H1 (cell line): ENCODE results near the gene BSN. TPM values are rescaled to one million over a fixed set of nuclear protein-coding genes. Genes with fewer than 3 reads are reported as not detected.

Experiments used
- CTCF ChIA-PET: fragments of 300-600 bp; sonication (Branson Sonifier 250); formaldehyde crosslinking; loops from one replicate; lab custom pipeline; 2021; ENCODE audit not compliant: partially characterized antibody; lab: Charles Lee
- POLR2A ChIA-PET: fragments of 300-600 bp; sonication (Branson Sonifier 250); formaldehyde crosslinking; loops from one replicate; lab custom pipeline; 2021; ENCODE audit warnings: inconsistent platforms; ENCODE audit not compliant: partially characterized antibody; lab: Charles Lee
- DNase-seq, 2 experiments: peaks; one replicate each; pipeline versions ENCODE4 v3.0.0 to v3.0.0-alpha.2; 2010 to 2022; ENCODE audit warnings: low spot score in 2 of 2, low read depth in 1 of 2, mixed read lengths in 1 of 2
- FAIRE-seq: peaks from 2 replicates; lab custom pipeline; 2011; peaks lifted over from hg19 to GRCh38; lab: Jason Lieb, UNC
- H2AFZ ChIP-seq: 2 replicates; pipeline ENCODE4 v1.8.1; 2012; ENCODE audit warnings: low read length, inconsistent platforms
- H2AK5ac ChIP-seq: 2 replicates; pipeline ENCODE4 v1.6.1; 2013; ENCODE audit warnings: low read depth, low read length
- H2BK120ac ChIP-seq: replicated peaks from 2 replicates; pipeline ENCODE3; 2013; ENCODE audit warnings: low read depth, low read length, inconsistent platforms
- H2BK12ac ChIP-seq: 2 replicates; pipeline ENCODE4 v1.6.1; 2013; ENCODE audit warnings: low read depth, low read length
- H2BK15ac ChIP-seq: 2 replicates; pipeline ENCODE4 v1.6.1; 2013; ENCODE audit warnings: low read length
- H2BK20ac ChIP-seq: 2 replicates; pipeline ENCODE4 v1.6.1; 2013; ENCODE audit warnings: low read length
- H2BK5ac ChIP-seq: 2 replicates; pipeline ENCODE4 v1.6.1; 2013; ENCODE audit warnings: low read depth, low read length
- H3K14ac ChIP-seq: 2 replicates; pipeline ENCODE4 v1.6.1; 2013; ENCODE audit warnings: inconsistent platforms; ENCODE audit not compliant: insufficient read length
- H3K18ac ChIP-seq: 2 replicates; pipeline ENCODE4 v1.6.1; 2013; ENCODE audit warnings: low read length; ENCODE audit errors: extremely low read depth
- H3K23ac ChIP-seq: 2 replicates; pipeline ENCODE4 v1.6.1; 2013; ENCODE audit warnings: inconsistent platforms; ENCODE audit not compliant: insufficient read length
- H3K23me2 ChIP-seq: 2 replicates; pipeline ENCODE4 v1.6.1; 2013; ENCODE audit warnings: low read depth, low read length
- H3K27ac ChIP-seq: 2 replicates; pipeline ENCODE4 v1.6.1; 2011; ENCODE audit warnings: low read depth, low read length, inconsistent platforms
- H3K27me3 ChIP-seq, 4 experiments: replicated peaks in 1 of 4; 1 replicate in 1 of 4; 2 replicates in 3 of 4; pipeline versions ENCODE4 v1.6.1 to v1.8.1; 2011 to 2013; ENCODE audit warnings: low read length in 3 of 4, mild to moderate bottlenecking in 3 of 4, inconsistent platforms in 2 of 4, mixed read lengths in 2 of 4, moderate library complexity in 1 of 4; ENCODE audit not compliant: control insufficient read depth in 3 of 4, insufficient read depth in 3 of 4; ENCODE audit errors: extremely low read depth in 1 of 4
- H3K36me3 ChIP-seq, 4 experiments: 2 replicates each; pipeline versions ENCODE4 v1.6.1 to v1.8.1; 2011 to 2013; ENCODE audit warnings: mild to moderate bottlenecking in 4 of 4, low read length in 3 of 4, moderate library complexity in 2 of 4, control low read depth in 1 of 4, inconsistent platforms in 1 of 4; ENCODE audit not compliant: insufficient read depth in 4 of 4, control insufficient read depth in 2 of 4
- H3K4ac ChIP-seq: replicated peaks from 2 replicates; pipeline ENCODE3; 2013; ENCODE audit warnings: low read length, low read depth, mixed read lengths, inconsistent platforms; ENCODE audit not compliant: insufficient read length
- H3K4me1 ChIP-seq, 4 experiments: replicated peaks in 1 of 4; 1 replicate in 1 of 4; 2 replicates in 3 of 4; pipeline versions ENCODE4 v1.6.1 to v1.8.1; 2011 to 2013; ENCODE audit warnings: low read length in 3 of 4, inconsistent platforms in 2 of 4, mixed read lengths in 1 of 4; ENCODE audit not compliant: insufficient read depth in 4 of 4, control insufficient read depth in 3 of 4
- H3K4me2 ChIP-seq, 2 experiments: 2 replicates each; pipeline versions ENCODE4 v1.6.1 to v1.8.1; 2011 to 2013; ENCODE audit warnings: low read depth in 2 of 2, low read length in 2 of 2, control low read depth in 1 of 2, inconsistent platforms in 1 of 2, mild to moderate bottlenecking in 1 of 2; ENCODE audit not compliant: insufficient read depth in 1 of 2
- H3K4me3 ChIP-seq, 4 experiments: fragments of 200-600, 300-600 bp in 1 of 4; sonication (generic), shearing (Covaris generic), sonication (Bioruptor Twin) in 1 of 4; 2 replicates each; pipeline versions ENCODE4 v1.5.1 to v1.8.1; 2011 to 2016; ENCODE audit warnings: low read length in 4 of 4, low read depth in 3 of 4, control low read depth in 2 of 4, inconsistent platforms in 2 of 4, mild to moderate bottlenecking in 2 of 4, mixed read lengths in 1 of 4, moderate library complexity in 1 of 4; ENCODE audit not compliant: insufficient read depth in 2 of 4; ENCODE audit errors: extremely low read depth in 1 of 4
- H3K56ac ChIP-seq: replicated peaks from 2 replicates; pipeline ENCODE3; 2013; ENCODE audit warnings: low read depth, mild to moderate bottlenecking, mixed read lengths, low read length, inconsistent platforms; ENCODE audit not compliant: insufficient read length
- H3K79me1 ChIP-seq: 2 replicates; pipeline ENCODE4 v1.6.1; 2013; ENCODE audit warnings: low read depth, low read length, control low read depth
- H3K79me2 ChIP-seq, 2 experiments: 2 replicates each; pipeline versions ENCODE4 v1.6.1 to v1.8.1; 2012 to 2013; ENCODE audit warnings: low read length in 2 of 2, mild to moderate bottlenecking in 2 of 2, inconsistent platforms in 1 of 2; ENCODE audit not compliant: insufficient read depth in 2 of 2, control insufficient read depth in 1 of 2
- H3K9ac ChIP-seq, 4 experiments: replicated peaks in 1 of 4; 1 replicate in 1 of 4; 2 replicates in 3 of 4; pipeline versions ENCODE4 v1.6.1 to v1.8.1; 2011 to 2013; ENCODE audit warnings: low read depth in 3 of 4, low read length in 3 of 4, control low read depth in 2 of 4, mild to moderate bottlenecking in 2 of 4, moderate library complexity in 2 of 4, inconsistent platforms in 1 of 4; ENCODE audit errors: extremely low read depth in 1 of 4
- H3K9me3 ChIP-seq, 2 experiments: 2 replicates each; pipeline versions ENCODE4 v1.6.1 to v1.8.1; 2012 to 2013; ENCODE audit warnings: mild to moderate bottlenecking in 2 of 2, moderate library complexity in 2 of 2, control low read depth in 1 of 2, inconsistent platforms in 1 of 2, low read depth in 1 of 2, low read length in 1 of 2, mixed read lengths in 1 of 2; ENCODE audit not compliant: insufficient read depth in 2 of 2
- H4K20me1 ChIP-seq, 2 experiments: replicated peaks in 1 of 2; 2 replicates each; pipeline versions ENCODE3 to v1.8.1; 2011 to 2013; ENCODE audit warnings: inconsistent platforms in 2 of 2, low read length in 2 of 2, mild to moderate bottlenecking in 1 of 2; ENCODE audit not compliant: insufficient read depth in 2 of 2, control insufficient read depth in 1 of 2
- H4K5ac ChIP-seq: 2 replicates; pipeline ENCODE4 v1.6.1; 2013; ENCODE audit warnings: low read length, low read depth, mixed read lengths, inconsistent platforms; ENCODE audit not compliant: insufficient read length
- H4K8ac ChIP-seq: 2 replicates; pipeline ENCODE4 v1.8.0; 2013; ENCODE audit warnings: mild to moderate bottlenecking, moderate library complexity, low read length, inconsistent platforms; ENCODE audit not compliant: insufficient read depth; ENCODE audit errors: extremely low read depth
- H4K91ac ChIP-seq: replicated peaks from 2 replicates; pipeline ENCODE3; 2013; ENCODE audit warnings: low read length, mixed read lengths, inconsistent platforms; ENCODE audit not compliant: insufficient read length
- BACH1 ChIP-seq: IDR thresholded peaks from 2 replicates; pipeline ENCODE4 v1.6.1; 2012; ENCODE audit warnings: low read length, improper control_type of control experiment
- CHD1 ChIP-seq: IDR thresholded peaks from 2 replicates; pipeline ENCODE4 v1.6.1; 2012; ENCODE audit warnings: low read depth, low read length, improper control_type of control experiment
- CHD2 ChIP-seq: IDR thresholded peaks from 2 replicates; pipeline ENCODE4 v1.6.1; 2012; ENCODE audit warnings: low read length, improper control_type of control experiment
- HDAC2 ChIP-seq, 2 experiments: fragments of 300-600 bp in 1 of 2; sonication (generic) in 1 of 2; IDR thresholded peaks; 2 replicates each; pipeline ENCODE4 v1.6.1; 2011 to 2012; ENCODE audit warnings: low read depth in 2 of 2, low read length in 2 of 2, mild to moderate bottlenecking in 2 of 2, moderate library complexity in 2 of 2, borderline replicate concordance in 1 of 2, inconsistent platforms in 1 of 2
- HDAC6 ChIP-seq: IDR thresholded peaks from one replicate; pipeline ENCODE4 v1.7.1; 2012; ENCODE audit warnings: low read depth, mild to moderate bottlenecking, inconsistent platforms, low read length, moderate library complexity
- JUN ChIP-seq: IDR thresholded peaks from 2 replicates; pipeline ENCODE4 v1.6.1; 2011; ENCODE audit warnings: low read depth, mild to moderate bottlenecking, improper control_type of control experiment, low read length
- KDM1A ChIP-seq: fragments of 200-600, 300-600 bp; sonication (generic); IDR thresholded peaks from 2 replicates; pipeline ENCODE4 v1.7.1; 2016; ENCODE audit warnings: mild to moderate bottlenecking, low read length, borderline replicate concordance
- KDM5A ChIP-seq: fragments of 200-600 bp; IDR thresholded peaks from 2 replicates; pipeline ENCODE4 v1.7.1; 2012; ENCODE audit warnings: mild to moderate bottlenecking, low read length, inconsistent platforms, mixed read lengths
- POU5F1 ChIP-seq: IDR thresholded peaks from 2 replicates; pipeline ENCODE4 v1.6.1; 2011; ENCODE audit warnings: low read depth, mild to moderate bottlenecking, low read length, moderate library complexity
- RBBP5 ChIP-seq: IDR thresholded peaks from 2 replicates; pipeline ENCODE4 v1.7.1; 2012; ENCODE audit warnings: low read depth, mild to moderate bottlenecking, inconsistent platforms, low read length, moderate library complexity, borderline replicate concordance
- SIRT6 ChIP-seq: IDR thresholded peaks from one replicate; pipeline ENCODE4 v1.7.1; 2012; ENCODE audit warnings: low read length, inconsistent platforms
- SP1 ChIP-seq: IDR thresholded peaks from 2 replicates; pipeline ENCODE4 v1.6.1; 2011; ENCODE audit warnings: low read depth, low read length
- SP2 ChIP-seq: IDR thresholded peaks from 2 replicates; pipeline ENCODE4 v1.6.1; 2012; ENCODE audit warnings: mild to moderate bottlenecking, low read length, inconsistent platforms
- WGBS, 2 experiments: shearing (Covaris generic) in 1 of 2; methylation state at CpG; one replicate each; pipeline versions ENCODE4 v1.1.6 to v1.1.7; 2013 to 2015; ENCODE audit warnings: low lambda C conversion rate in 2 of 2, mixed read lengths in 2 of 2, inconsistent platforms in 1 of 2, low coverage in 1 of 2, missing lambda C conversion rate in 1 of 2; ENCODE audit not compliant: insufficient replicate concordance in 2 of 2, insufficient coverage in 1 of 2, insufficient read length in 1 of 2; ENCODE audit errors: extremely low coverage in 1 of 2, missing lambda C conversion rate in 1 of 2; 5-methylcytosine and 5-hydroxymethylcytosine counted together
- polyA plus RNA-seq, 7 experiments: library from polyadenylated mRNA; depleted of rRNA in 3 of 7; stranded (reverse) in 5 of 7; unstranded in 2 of 7; fragments of >200 nt in 5 of 7; fragments of 200-250 nt in 2 of 7; gene quantifications; 1 replicate in 5 of 7; 2 replicates in 1 of 7; 4 replicates in 1 of 7; pipeline versions ENCODE4 v1.2.1 to v1.2.3, GENCODE V29; 2011 to 2013; ENCODE audit warnings: missing spikeins in 2 of 7, mixed read lengths in 2 of 7
- total RNA-seq: library from RNA; stranded (reverse); fragmentation: NEBNext Ultra II Directional; extraction: Animal tissue kit (Norgen Biotek cat#: 25700); gene quantifications from 2 replicates; pipeline ENCODE4 v1.2.1, GENCODE V29; 2021
- TF ChIP-seq, protein P1 (sequence below): IDR thresholded peaks from 2 replicates; pipeline ENCODE4 v1.6.1; 2011; ENCODE audit warnings: low read depth, mild to moderate bottlenecking, low read length; ENCODE audit not compliant: insufficient read depth

BSN gene
- total and polyA plus RNA-seq, 2 of the 8 experiments (the other 6 are each of a cell fraction or from before 2014, with no cell fraction given), result 0.60 to 3.0 TPM

DNA sequence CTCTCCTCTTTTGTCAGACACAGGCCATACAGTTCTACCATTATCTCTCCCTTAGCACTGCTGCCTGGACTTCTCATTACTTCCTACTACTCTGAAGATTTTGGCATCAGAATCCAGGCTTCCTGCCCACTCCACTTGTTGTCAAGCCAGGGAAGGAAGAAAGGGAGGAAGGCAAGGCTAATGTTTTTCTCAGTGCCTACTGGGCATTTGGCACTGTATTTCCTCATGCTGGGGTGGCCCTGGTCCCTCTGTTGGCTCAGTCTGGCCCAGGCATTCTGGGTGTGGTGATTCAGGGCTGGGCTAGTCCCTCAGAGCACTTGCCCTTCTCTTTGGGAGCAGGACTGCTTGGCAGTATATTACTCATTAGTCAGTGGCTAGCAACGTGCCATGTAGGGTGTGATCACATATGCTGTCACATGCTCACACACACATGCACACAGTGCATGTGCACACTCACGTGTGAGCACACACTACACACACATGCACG lies 52.9 kb downstream of the BSN start:
- H4K20me1 ChIP-seq, result no peaks in the 10 kb centered on the region
- H3K4me2 ChIP-seq, result no peak overlapping the region
- no peak overlapping the region for H3K56ac ChIP-seq
- no peak overlapping the region for H4K8ac ChIP-seq
- no peak overlapping the region for H2AFZ ChIP-seq
- H3K23ac ChIP-seq, result no peak overlapping the region
- H2BK5ac ChIP-seq, result no peak overlapping the region
- no peaks in the 10 kb centered on the region; a peak in 1 of 4 replicates for H3K9me3 ChIP-seq
- H3K79me2 ChIP-seq, result no peaks in the 10 kb centered on the region
- no peak overlapping the region for H2BK12ac ChIP-seq
- 85% methylated on average over 3 of the region's 3 CpGs; no CpG with 5 or more reads in 1 of the 2 experiments for WGBS, 2 experiments
- no peak overlapping the region for H3K18ac ChIP-seq
- H3K4me1 ChIP-seq, result no peaks in the 10 kb centered on the region
- ChIA-PET POLR2A (interaction anchor here (1.1 kb wide), 1 partner anchor 181 kb away, joined by 3 read pairs; no protein-coding TSS in a partner anchor), CTCF (interaction anchor here (0.6 to 1.6 kb wide), 8 partner anchors 9 to 166 kb away, joined by 3 to 7 read pairs (median 3); no protein-coding TSS in a partner anchor)
- H3K4ac ChIP-seq, result no peak overlapping the region
- no peak overlapping the region for H3K14ac ChIP-seq
- no peak overlapping the region for H2AK5ac ChIP-seq
- H3K23me2 ChIP-seq, result no peaks in the 10 kb centered on the region
- no peaks in the 10 kb centered on the region for H3K36me3 ChIP-seq
- H2BK120ac ChIP-seq, result no peak overlapping the region
- H3K79me1 ChIP-seq, result no peaks in the 10 kb centered on the region
- H3K27ac ChIP-seq, result no peak overlapping the region
- H2BK15ac ChIP-seq, result no peak overlapping the region
- H4K5ac ChIP-seq, result no peak overlapping the region
- FAIRE-seq (no peak), DNase-seq (peak in 1 of 2 experiments; percentile 38)
- no peak overlapping the region for H2BK20ac ChIP-seq
- no peak overlapping the region for H3K4me3 ChIP-seq
- no peak overlapping the region for H4K91ac ChIP-seq
- H3K9ac ChIP-seq, result no peak overlapping the region
- H3K27me3 ChIP-seq, result no peaks in the 10 kb centered on the region; a peak in 1 of 7 replicates
- no peak for TF ChIP-seq BACH1
- TF ChIP-seq CHD2, result no peak
- TF ChIP-seq, protein P1, sequence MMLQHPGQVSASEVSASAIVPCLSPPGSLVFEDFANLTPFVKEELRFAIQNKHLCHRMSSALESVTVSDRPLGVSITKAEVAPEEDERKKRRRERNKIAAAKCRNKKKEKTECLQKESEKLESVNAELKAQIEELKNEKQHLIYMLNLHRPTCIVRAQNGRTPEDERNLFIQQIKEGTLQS, result no peak
- no peak for TF ChIP-seq SIRT6
- TF ChIP-seq POU5F1, result no peak
- TF ChIP-seq HDAC6, result no peak
- no peak for TF ChIP-seq CHD1
- no peak for TF ChIP-seq SP1
- no peak for TF ChIP-seq SP2
- no peak for TF ChIP-seq KDM5A
- no peak for TF ChIP-seq RBBP5
- TF ChIP-seq KDM1A, result no peak
- TF ChIP-seq JUN, result no peak
- no peak for TF ChIP-seq HDAC2 (IDR thresholded peaks at IDR 0.05; ENCODE audit: borderline replicate concordance in 1 of 2, low read depth in 2 of 2, low read length in 2 of 2)
